KMS-11 (cell line): ENCODE measurements around the gene KLHL34.

Experiments
- H2AFZ ChIP-seq: fragments of 200-600 bp; sonication (generic); 2 replicates; pipeline ENCODE4 v1.6.1; 2016; ENCODE audit warnings: antibody characterized with exemption, mixed run types, low read depth
- H3K27ac ChIP-seq: fragments of 200-600 bp; sonication (generic); 2 replicates; pipeline ENCODE4 v1.6.1; 2016; ENCODE audit warnings: mild to moderate bottlenecking, mixed run types
- H3K27me3 ChIP-seq: fragments of 200-600 bp; sonication (generic); 2 replicates; pipeline ENCODE4 v1.6.1; 2017; ENCODE audit warnings: mild to moderate bottlenecking, low read depth, mixed run types, moderate library complexity; ENCODE audit not compliant: insufficient read depth
- H3K36me3 ChIP-seq: fragments of 200-600 bp; sonication (generic); 2 replicates; pipeline ENCODE4 v1.6.1; 2017; ENCODE audit warnings: mild to moderate bottlenecking, mixed run types; ENCODE audit not compliant: insufficient read depth
- H3K4me1 ChIP-seq: fragments of 200-600 bp; sonication (generic); 2 replicates; pipeline ENCODE4 v1.6.1; 2016; ENCODE audit warnings: mild to moderate bottlenecking, low read depth, mixed run types; ENCODE audit not compliant: poor library complexity, severe bottlenecking
- H3K4me2 ChIP-seq: fragments of 200-600 bp; sonication (generic); 2 replicates; pipeline ENCODE4 v1.7.0; 2016; ENCODE audit warnings: mild to moderate bottlenecking, mixed run types
- H3K4me3 ChIP-seq: fragments of 200-600 bp; sonication (generic); IDR thresholded peaks from 2 replicates; pipeline ENCODE4 v1.6.1; 2017; ENCODE audit warnings: low read depth, low read length, mixed read lengths; ENCODE audit not compliant: insufficient read depth
- H3K79me2 ChIP-seq: fragments of 200-600 bp; sonication (generic); 2 replicates; pipeline ENCODE4 v1.6.1; 2016; ENCODE audit warnings: low read depth, mixed run types; ENCODE audit not compliant: insufficient read depth
- H3K9ac ChIP-seq: fragments of 200-600 bp; sonication (generic); 2 replicates; pipeline ENCODE4 v1.6.1; 2016; ENCODE audit warnings: mild to moderate bottlenecking, mixed run types
- H4K20me1 ChIP-seq: fragments of 200-600 bp; sonication (generic); 2 replicates; pipeline ENCODE4 v1.6.1; 2016; ENCODE audit warnings: mild to moderate bottlenecking, mixed run types; ENCODE audit not compliant: insufficient read depth
- CTCF ChIP-seq: fragments of 200-600 bp; sonication (generic); conservative IDR thresholded peaks from 2 replicates; pipeline ENCODE4 v1.6.1; 2017; ENCODE audit warnings: low read depth, mild to moderate bottlenecking, antibody characterized with exemption, low read length, moderate library complexity, mixed read lengths

KLHL34 gene

DNA sequence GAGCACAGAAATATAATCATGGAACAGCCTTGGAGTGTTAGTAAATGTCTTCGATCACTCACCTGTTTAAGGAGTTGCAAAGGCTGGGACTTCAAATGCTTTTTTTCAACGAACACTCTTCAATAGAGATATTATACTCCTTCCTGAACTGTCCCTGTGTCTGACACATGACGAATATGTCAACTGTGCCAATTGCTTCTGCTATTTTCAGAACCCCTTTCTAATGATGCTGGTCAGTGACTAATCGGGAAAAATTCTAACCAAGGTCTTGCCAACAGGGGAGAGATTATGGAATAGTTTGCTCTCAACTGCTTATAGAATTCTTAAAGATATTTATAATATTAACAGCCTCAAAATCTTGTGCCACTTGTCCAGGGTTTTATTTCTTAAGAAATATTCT, 8.5 kb upstream of the KLHL34 start:
- Histone ChIP-seq H3K79me2 (no peaks in the 10 kb centered on the region), H2AFZ (no peak overlapping the region), H3K4me1 (no peaks in the 10 kb centered on the region), H3K4me2 (no peak overlapping the region), H3K27ac (no peak overlapping the region), H4K20me1 (no peaks in the 10 kb centered on the region), H3K9ac (no peak overlapping the region), H3K27me3 (no peaks in the 10 kb centered on the region), H3K36me3 (no peaks in the 10 kb centered on the region), H3K4me3 (no peak overlapping the region)
- no peak for TF ChIP-seq CTCF

DNA sequence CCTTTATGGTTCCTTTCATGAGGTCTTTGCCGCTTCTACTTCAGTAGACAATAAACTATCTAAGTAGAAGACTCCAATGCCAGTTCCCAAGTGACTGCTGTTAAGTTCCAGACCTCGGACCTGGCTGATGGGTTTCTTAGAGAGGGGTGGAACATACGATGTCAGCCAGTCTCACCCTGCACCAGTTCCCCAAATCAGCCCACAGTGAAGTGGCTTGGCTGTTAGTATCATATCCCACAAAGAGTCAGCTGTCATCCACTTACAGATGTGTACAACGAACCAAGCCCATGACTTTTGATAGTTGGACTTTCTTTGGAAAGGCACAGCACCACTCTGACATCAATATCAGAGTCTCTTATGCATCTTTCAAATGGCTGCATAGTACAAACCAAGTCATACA, 8.1 kb upstream of the KLHL34 start:
- no peaks in the 10 kb centered on the region for H3K4me1 ChIP-seq
- H3K4me3 ChIP-seq = no peak overlapping the region
- no peaks in the 10 kb centered on the region for H3K36me3 ChIP-seq
- H3K9ac ChIP-seq = no peak overlapping the region
- no peaks in the 10 kb centered on the region for H4K20me1 ChIP-seq
- no peaks in the 10 kb centered on the region for H3K27me3 ChIP-seq
- no peak for TF ChIP-seq CTCF
- no peak overlapping the region for H3K27ac ChIP-seq
- H2AFZ ChIP-seq = no peak overlapping the region
- H3K79me2 ChIP-seq = no peaks in the 10 kb centered on the region
- H3K4me2 ChIP-seq = no peak overlapping the region

- no peak overlapping the region for H3K4me2 ChIP-seq
- H3K27ac ChIP-seq = no peak overlapping the region
- no peaks in the 10 kb centered on the region for H3K4me1 ChIP-seq
- H3K79me2 ChIP-seq = no peaks in the 10 kb centered on the region
- H4K20me1 ChIP-seq = no peaks in the 10 kb centered on the region
- no peak for TF ChIP-seq CTCF
- H2AFZ ChIP-seq = no peak overlapping the region
- H3K4me3 ChIP-seq = no peak overlapping the region
- H3K27me3 ChIP-seq = no peaks in the 10 kb centered on the region
- no peak overlapping the region for H3K9ac ChIP-seq
- no peaks in the 10 kb centered on the region for H3K36me3 ChIP-seq
Measured at GRCh38 chrX:21662761-21663160, 4.6 kb upstream of the KLHL34 start.

GRCh38 chrX:21661316-21661715, 3.2 kb upstream of the KLHL34 start:
- H3K27me3 ChIP-seq = no peaks in the 10 kb centered on the region
- H3K4me2 ChIP-seq = no peak overlapping the region
- no peak overlapping the region for H3K4me3 ChIP-seq
- no peak overlapping the region for H3K9ac ChIP-seq
- no peak overlapping the region for H2AFZ ChIP-seq
- H3K4me1 ChIP-seq = no peaks in the 10 kb centered on the region
- H3K36me3 ChIP-seq = no peaks in the 10 kb centered on the region
- H3K27ac ChIP-seq = no peak overlapping the region
- no peaks in the 10 kb centered on the region for H3K79me2 ChIP-seq
- H4K20me1 ChIP-seq = no peaks in the 10 kb centered on the region
- no peak for TF ChIP-seq CTCF

DNA sequence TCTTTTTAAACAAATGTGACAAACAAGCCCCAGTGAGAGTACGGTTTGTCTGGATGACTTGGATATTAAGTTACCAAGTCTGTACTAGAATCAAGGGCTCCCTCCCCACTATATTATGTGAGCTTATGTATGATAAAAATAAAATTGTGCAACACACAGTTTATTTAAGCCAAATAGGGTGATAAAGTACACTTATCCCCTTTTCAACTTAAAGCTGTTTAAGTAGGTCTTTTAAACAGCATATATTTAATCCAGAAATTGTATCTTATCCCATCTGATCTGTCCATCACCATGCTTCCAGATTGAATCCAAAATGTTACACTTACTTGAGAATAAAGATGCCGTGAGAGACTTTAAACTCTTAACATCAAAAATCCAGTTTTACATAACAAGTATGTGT, 2.0 kb upstream of the KLHL34 start:
- H3K36me3 ChIP-seq = no peaks in the 10 kb centered on the region
- no peak overlapping the region for H3K9ac ChIP-seq
- H2AFZ ChIP-seq = no peak overlapping the region
- TF ChIP-seq CTCF = no peak
- H3K79me2 ChIP-seq = no peaks in the 10 kb centered on the region
- H3K4me1 ChIP-seq = no peaks in the 10 kb centered on the region
- H3K4me2 ChIP-seq = no peak overlapping the region
- H3K27ac ChIP-seq = no peak overlapping the region
- no peak overlapping the region for H3K4me3 ChIP-seq
- H4K20me1 ChIP-seq = no peaks in the 10 kb centered on the region
- H3K27me3 ChIP-seq = no peaks in the 10 kb centered on the region
